Upper lobe of left lung (tissue), 4 donors: ENCODE results near the gene MYO18A.
"Not testable (repeated sequence)": the region's sequence is repeated elsewhere in the genome, so short reads cannot be mapped to it uniquely, and the experiment has no call there.

Experiments used
- EP300 ChIP-seq, 4 donors: sonication (generic); formaldehyde crosslinking; IDR thresholded peaks; one replicate each; pipeline ENCODE4 v1.5.1; 2017; ENCODE audit warnings: antibody characterized with exemption in 4 of 4, control low read depth in 2 of 4
- TF ChIP-seq, protein P1 (sequence below), 6 experiments: fragments of 450-650 bp in 4 of 6; fragments of 200-600 bp in 2 of 6; sonication (generic) in 2 of 6; IDR thresholded peaks; one replicate each; pipeline ENCODE4 v1.5.1; 2016 to 2019; ENCODE audit warnings: antibody characterized with exemption in 6 of 6

DNA sequence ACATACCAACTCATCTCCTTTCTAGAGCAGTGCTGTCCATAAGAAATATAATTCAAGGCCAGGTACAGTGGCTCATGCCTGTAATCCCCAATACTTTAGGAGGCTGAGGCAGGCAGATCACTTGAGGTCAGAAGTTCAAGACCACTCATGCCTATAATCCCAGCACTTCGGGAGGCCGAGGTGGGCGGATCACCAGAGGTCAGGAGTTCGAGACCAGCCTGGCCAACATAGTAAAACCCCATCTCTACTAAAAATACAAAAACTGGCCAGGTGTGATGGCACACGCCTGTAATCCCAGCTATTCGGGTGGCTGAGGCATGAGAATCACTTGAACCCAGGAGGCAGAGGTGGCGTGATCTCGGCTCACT lies 11.5 kb downstream of the MYO18A start:
- not testable (repeated sequence) for TF ChIP-seq EP300 (IDR thresholded peaks at IDR 0.05)
- TF ChIP-seq, protein P1, sequence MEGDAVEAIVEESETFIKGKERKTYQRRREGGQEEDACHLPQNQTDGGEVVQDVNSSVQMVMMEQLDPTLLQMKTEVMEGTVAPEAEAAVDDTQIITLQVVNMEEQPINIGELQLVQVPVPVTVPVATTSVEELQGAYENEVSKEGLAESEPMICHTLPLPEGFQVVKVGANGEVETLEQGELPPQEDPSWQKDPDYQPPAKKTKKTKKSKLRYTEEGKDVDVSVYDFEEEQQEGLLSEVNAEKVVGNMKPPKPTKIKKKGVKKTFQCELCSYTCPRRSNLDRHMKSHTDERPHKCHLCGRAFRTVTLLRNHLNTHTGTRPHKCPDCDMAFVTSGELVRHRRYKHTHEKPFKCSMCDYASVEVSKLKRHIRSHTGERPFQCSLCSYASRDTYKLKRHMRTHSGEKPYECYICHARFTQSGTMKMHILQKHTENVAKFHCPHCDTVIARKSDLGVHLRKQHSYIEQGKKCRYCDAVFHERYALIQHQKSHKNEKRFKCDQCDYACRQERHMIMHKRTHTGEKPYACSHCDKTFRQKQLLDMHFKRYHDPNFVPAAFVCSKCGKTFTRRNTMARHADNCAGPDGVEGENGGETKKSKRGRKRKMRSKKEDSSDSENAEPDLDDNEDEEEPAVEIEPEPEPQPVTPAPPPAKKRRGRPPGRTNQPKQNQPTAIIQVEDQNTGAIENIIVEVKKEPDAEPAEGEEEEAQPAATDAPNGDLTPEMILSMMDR (IDR thresholded peaks at IDR 0.05), result not testable (repeated sequence)
